Lower leg skin (tissue), 3 donors: ENCODE results near the gene CLEC16A.

Source experiments
- POLR2A ChIP-seq, 2 donors: fragments of 450-650 bp; IDR thresholded peaks; one replicate each; pipeline ENCODE4 v1.6.1; 2016 to 2017; ENCODE audit warnings: antibody characterized with exemption in 2 of 2, mild to moderate bottlenecking in 1 of 2, moderate library complexity in 1 of 2
- TF ChIP-seq, protein P1 (sequence below), 3 donors: fragments of 450-650 bp; IDR thresholded peaks; one replicate each; pipeline ENCODE4 v1.5.1; 2016; ENCODE audit warnings: antibody characterized with exemption in 3 of 3, mild to moderate bottlenecking in 3 of 3, moderate library complexity in 2 of 3

GRCh38 chr16:10992797-10993196, 48.4 kb downstream of the CLEC16A start:
- TF ChIP-seq POLR2A (IDR thresholded peaks at IDR 0.05): no peak
- TF ChIP-seq, protein P1, sequence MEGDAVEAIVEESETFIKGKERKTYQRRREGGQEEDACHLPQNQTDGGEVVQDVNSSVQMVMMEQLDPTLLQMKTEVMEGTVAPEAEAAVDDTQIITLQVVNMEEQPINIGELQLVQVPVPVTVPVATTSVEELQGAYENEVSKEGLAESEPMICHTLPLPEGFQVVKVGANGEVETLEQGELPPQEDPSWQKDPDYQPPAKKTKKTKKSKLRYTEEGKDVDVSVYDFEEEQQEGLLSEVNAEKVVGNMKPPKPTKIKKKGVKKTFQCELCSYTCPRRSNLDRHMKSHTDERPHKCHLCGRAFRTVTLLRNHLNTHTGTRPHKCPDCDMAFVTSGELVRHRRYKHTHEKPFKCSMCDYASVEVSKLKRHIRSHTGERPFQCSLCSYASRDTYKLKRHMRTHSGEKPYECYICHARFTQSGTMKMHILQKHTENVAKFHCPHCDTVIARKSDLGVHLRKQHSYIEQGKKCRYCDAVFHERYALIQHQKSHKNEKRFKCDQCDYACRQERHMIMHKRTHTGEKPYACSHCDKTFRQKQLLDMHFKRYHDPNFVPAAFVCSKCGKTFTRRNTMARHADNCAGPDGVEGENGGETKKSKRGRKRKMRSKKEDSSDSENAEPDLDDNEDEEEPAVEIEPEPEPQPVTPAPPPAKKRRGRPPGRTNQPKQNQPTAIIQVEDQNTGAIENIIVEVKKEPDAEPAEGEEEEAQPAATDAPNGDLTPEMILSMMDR (IDR thresholded peaks at IDR 0.05): no peak
